Stimulated activated CD8-positive, alpha-beta memory T cell treated with anti-CD3 and anti-CD28 coated beads, Interleukin-12 subunit alpha, Interleukin-12 subunit beta, amount 100 ng/mL, for 4 hours (primary cell): ENCODE measurements around the gene PSMA6.
A peak's percentile ranks its signal among the peaks of the same experiment; 100 is the strongest.
"Not testable (repeated sequence)": the region's sequence is repeated elsewhere in the genome, so short reads cannot be mapped to it uniquely, and the experiment has no call there.

Source experiments
- DNase-seq: peaks from one replicate; pipeline ENCODE4 v3.0.0-alpha.2; 2020; ENCODE audit warnings: low read depth

The PSMA6 gene

DNA sequence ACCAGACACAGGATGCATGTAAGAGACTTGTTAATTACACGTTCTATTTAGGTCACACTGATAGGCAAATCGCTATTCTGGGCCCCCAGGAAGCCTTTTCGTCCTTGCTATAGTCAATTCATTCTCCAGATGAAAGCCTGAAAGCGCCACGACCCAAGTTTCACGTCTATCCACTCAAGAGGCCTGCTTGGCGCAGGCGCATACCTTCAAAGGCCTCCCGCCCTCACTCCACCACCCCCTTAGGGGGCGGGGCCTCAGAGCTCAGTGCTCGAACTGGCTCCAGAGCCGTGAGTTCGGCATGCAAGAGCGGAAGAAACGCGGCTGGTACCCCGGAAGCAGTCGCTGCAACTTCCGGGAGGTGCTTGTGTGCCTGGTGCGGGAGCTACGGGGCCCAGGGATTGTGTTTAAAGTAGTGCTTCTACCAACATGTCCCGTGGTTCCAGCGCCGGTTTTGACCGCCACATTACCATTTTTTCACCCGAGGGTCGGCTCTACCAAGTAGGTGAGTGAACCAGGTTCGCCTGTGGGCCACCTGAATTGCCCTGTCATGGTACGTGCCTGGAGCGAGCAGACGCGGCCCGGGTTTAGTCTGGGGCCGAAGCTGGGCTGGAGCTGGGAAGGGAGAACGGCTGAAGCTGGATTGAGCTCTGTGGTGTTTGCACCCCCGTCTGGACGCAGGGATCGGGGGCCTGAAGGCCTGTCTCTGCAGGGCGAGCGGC is at the start of gene PSMA6:
Gene PSMA6, plus strand, starts transcription at position 332 of the 719 bp plus-strand sequence. Its CDS starts 95 bp downstream, at position 427.
- peak; percentile 97 for DNase-seq

- DNase-seq, result no peak
Observed at GRCh38 chr14:35242599-35243311, 49.4 kb upstream of the PSMA6 start.

- no peak for DNase-seq
Observed at GRCh38 chr14:35243956-35244355, 48.2 kb upstream of the PSMA6 start.

DNA sequence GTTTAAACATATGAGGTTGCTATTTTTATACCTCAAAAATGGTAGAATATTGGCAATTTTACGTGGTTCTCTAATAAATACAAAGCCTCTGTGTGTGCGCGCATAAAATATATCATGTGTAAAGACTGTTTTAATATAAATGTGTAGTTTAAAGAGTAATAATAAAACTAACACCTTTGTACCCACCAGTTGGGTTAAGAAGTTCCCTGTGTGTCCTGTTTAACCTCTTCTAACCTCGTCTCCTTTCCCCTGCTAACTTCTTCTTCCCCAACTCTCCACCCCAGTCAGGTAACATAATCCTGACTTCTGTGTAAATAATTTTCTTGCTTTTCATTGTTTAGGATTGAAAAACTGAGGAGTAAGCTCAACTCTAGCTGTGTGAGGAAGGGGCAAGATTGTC is 47.6 kb upstream of the PSMA6 start:
- no peak for DNase-seq

DNA sequence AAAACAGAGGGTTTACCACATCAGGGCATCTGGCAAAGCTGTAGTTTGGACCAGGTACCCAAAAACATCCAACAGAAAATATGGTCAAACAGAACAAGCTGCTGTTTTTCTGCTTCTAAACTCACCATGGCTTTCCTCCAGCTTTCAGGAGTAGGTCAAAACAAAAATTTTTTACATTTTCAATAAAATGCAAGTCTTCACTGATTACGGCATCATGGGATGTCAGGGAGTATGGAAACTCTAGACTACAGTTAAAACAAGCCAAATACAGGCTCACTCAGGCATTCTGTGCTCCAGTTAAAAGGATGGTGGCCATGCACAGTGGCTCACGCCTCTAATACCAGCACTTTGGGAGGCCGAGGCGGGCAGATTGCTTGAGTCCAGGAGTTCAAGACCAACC is 47.1 kb upstream of the PSMA6 start:
- no peak for DNase-seq

- no peak for DNase-seq
Observed at GRCh38 chr14:35247777-35248475, 44.3 kb upstream of the PSMA6 start.

- no peak for DNase-seq
Observed at GRCh38 chr14:35248476-35248788, 43.8 kb upstream of the PSMA6 start.

GRCh38 chr14:35250319-35250718 is 41.9 kb upstream of the PSMA6 start:
- no peak for DNase-seq

DNA sequence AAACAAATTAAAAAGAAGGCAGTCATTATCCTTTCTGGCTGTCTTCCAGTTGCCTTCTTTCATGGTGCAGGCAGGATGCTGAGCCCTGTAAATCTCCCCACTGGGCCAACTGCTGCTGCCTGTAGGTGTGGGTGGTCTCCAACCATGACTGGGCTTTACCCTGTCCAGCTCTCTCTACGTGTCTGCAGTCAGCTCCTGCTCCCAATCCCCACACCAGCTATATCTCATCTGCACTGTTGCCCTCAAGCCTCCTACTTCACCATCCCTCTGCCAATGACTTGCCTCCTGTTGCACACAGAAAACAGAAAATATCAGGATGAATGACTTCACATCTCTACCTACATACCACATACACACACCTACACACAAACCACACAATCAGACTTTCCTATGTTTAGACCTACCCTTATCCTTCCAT is 39.7 kb upstream of the PSMA6 start:
- no peak for DNase-seq

GRCh38 chr14:35253056-35253455 is 39.1 kb upstream of the PSMA6 start:
- DNase-seq, result not testable (repeated sequence)

- not testable (repeated sequence) for DNase-seq
Observed at GRCh38 chr14:35254034-35254622, 38.1 kb upstream of the PSMA6 start.

DNA sequence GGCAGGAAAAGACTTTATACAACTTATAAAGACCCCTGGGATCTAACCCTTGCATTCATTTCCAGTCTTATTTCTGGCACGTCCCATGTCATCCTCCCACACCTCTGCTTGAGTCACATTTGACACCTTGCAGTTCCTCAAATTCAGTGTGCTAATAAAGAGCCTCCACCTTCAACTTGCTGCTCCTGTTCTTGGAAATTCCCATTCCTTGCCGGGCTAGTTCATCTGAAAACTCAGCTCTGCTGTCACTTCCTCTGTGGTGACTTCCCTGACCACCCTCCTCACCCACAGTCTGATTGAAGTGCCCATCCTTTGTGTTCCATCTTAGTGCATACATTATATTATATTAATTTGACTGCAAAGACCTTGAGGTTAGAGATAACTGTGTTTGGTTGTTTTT is 37.4 kb upstream of the PSMA6 start:
- DNase-seq, result no peak

- no peak for DNase-seq
Observed at GRCh38 chr14:35255711-35256110, 36.5 kb upstream of the PSMA6 start.

- DNase-seq, result no peak
Observed at GRCh38 chr14:35257809-35258208, 34.4 kb upstream of the PSMA6 start.

DNA sequence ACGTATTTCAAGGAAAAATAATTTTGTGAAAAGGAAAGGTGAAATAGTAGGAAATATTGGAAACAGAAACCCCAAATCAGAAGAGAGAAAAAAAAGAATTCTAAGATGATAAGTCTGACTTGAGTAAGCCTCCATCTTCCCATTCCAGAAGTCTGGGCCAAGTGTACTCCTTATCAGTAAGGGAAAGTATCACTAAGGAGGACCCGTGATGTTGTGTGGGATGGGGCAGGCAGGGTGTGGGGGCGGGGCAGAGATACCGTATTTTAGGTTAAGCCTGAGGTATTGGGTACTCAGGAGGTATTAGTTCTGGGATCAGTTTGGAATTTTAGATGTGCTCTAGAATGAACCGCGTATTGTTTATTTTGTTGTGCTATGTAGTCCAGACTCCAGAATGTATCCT is 33.8 kb upstream of the PSMA6 start:
- no peak for DNase-seq

- DNase-seq, result no peak
Observed at GRCh38 chr14:35261774-35262173, 30.4 kb upstream of the PSMA6 start.

DNA sequence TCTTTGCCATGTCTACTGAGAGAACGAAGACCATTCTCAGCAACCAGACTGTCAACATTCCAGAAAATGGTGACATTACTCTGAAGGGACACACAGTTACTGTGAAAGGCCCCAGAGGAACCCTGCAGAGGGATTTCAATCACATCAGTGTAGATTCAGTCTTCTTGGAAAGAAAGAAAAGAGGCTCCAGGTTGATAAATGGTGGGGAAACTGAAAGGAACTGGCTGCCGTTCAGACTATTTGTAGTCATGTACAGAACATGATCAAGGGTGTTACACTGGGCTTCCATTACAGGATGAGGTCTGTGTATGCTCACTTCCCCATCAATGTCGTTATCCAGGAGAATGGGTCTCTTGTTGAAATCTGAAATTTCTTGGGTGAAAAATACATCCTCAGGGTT is 29.7 kb upstream of the PSMA6 start:
- no peak for DNase-seq

GRCh38 chr14:35268946-35269345 is 23.2 kb upstream of the PSMA6 start:
- DNase-seq, result no peak

DNA sequence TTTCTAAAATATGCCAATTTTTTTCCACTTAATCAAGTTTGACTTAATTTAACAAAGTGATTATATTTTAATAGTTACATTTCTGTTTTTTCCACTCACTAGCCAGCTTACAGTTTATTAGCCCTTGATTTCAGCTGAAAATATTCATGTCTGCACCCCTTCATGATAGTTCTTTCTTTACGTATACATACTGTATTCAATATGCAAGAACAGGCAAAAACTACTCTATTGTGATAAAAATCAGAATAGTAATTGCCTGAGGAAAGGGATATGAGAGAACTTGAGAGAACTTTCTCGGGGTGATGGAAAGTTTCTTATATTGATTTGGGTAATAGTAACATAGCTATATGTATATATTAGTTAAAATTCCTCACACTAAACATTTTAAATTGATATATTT is 17.4 kb upstream of the PSMA6 start:
- no peak for DNase-seq

DNA sequence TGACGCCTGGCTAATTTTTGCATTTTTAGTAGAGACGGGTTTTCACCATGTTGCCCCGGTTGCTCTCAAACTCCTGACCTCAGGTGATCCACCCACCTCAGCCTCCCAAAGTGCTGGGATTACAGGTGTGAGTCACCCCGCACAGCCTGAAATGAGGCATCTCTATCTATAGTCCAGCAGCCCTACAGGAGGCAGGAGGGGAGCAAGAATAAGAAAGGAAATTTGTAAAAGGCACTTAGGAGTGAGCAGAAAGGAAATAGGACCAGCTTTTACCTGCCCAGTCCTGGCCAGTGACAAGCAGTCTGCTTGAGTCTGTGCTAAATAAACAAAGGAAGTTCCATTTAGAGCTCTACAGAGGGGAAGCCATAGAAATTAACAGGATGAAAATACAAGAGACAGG is 15.0 kb upstream of the PSMA6 start:
- no peak for DNase-seq

DNA sequence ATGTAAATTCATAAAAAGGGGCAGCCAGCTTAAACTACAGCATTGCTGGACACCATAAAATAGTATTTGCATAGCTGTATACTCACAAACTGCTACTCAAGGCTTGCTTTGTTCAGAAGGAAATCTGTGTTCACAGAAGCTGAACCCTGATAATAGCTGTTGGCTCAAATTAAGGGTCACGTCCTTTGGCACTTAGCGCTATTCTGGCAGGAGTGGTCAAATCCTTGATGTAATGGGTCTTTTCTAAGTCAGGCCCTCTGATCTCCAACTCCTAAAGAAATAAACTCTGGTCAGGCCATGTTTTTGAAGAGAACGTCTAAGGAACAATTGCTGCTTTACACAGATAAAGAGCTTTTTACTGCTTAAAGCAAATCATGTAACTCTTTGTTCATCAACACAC is 12.8 kb upstream of the PSMA6 start:
- no peak for DNase-seq

- no peak for DNase-seq
Observed at GRCh38 chr14:35281341-35281740, 10.8 kb upstream of the PSMA6 start.

- DNase-seq, result no peak
Observed at GRCh38 chr14:35284506-35284905, 7.7 kb upstream of the PSMA6 start.
